GM21390 (cell line): ENCODE measurements around the gene KRTAP10-11.
"Not testable (repeated sequence)": the region's sequence is repeated elsewhere in the genome, so short reads cannot be mapped to it uniquely, and the experiment has no call there.

Source experiments
- ATAC-seq: cut with Tn5 transposase; IDR thresholded peaks from one replicate; pipeline ENCODE4 v1.9.1; 2021; ENCODE audit not compliant: unreplicated experiment

The KRTAP10-11 gene

DNA sequence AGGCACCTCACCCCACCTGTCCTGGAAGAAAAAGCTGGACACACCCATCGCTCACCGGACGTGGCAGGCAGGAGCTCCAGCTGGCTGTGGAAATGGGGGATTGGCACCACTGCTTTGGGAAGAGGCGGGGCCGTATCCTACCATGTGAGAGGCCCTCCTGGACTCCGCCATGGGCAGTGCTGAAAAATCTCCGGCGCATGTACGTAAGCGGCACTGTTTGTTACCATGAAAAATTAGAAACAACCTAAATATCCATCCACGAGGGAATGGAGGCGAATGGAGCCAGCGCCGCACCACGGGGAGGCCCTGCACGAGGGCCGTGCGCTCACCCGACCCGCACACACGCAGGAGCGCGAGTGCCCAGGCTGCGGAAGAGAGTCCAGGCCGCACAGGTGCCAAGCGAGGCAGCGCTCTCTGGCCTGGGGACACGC lies 31.2 kb upstream of the KRTAP10-11 start:
- no peak for ATAC-seq

DNA sequence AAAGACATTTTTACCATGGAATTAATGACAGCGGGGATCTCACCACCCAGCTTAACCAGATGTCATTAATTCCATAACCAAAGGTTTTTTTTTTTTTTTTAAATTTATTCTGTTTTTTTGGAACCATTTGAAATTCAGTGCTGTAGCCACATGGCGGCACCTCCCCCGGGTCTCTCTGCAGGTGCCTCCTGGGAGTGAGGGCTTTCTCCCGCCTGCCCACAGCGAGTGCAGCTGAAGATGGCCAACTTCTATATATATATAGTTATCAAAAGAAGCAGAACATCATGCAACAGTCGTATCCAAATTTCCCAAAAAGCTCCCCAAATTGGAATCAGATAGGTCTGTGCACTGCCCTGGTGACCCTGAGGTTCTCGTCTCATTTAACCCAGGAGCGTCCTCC lies 30.7 kb upstream of the KRTAP10-11 start:
- ATAC-seq = no peak

DNA sequence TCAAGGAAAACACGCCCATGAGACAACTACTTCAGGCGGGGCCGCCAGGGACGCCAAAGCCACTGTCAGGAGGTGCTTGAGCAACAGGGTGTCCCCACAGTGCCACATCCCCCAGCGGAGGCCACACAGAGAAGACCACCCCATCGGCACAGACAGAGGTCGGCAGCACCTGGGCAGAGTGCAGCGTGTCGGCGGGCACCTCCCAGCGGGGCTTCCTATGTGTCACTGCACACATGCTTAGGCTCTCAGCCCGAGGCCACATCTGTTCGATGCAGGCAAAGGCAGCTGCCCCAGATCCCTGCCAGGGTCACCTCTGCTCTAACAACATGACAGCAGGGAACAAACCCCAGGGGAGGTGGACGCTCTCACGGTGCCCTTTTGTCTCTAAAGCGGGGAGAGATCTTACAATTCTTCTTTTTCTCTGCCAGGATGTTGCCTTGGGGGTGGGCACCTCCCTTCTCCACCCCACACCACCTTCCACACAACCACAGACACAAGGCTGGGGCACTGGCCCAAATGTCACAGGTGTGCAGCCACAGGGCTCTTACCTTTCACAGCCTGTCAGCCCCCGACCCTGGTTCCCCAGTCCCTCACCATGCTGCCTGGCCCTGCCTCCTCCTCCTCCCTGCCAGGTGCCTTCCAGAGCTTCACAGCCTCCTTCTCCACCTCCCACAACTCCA lies 30.2 kb upstream of the KRTAP10-11 start:
- no peak for ATAC-seq

DNA sequence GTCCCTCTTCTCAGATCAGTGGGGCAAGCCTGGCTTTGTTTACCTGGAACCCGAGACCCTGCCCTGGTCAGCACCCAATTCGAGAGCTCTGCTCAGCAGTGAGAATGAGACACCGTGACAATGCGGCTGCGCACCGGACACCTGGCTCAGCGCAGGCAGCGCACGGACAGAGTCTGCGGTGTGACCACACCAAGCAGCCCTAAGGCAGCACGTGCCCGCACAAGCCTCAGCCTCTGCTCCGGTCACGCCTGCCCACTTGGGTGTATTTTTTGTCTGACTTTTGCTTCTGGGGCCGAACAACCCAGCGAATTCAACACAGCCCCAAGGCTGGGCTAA lies 29.7 kb upstream of the KRTAP10-11 start:
- ATAC-seq = no peak

DNA sequence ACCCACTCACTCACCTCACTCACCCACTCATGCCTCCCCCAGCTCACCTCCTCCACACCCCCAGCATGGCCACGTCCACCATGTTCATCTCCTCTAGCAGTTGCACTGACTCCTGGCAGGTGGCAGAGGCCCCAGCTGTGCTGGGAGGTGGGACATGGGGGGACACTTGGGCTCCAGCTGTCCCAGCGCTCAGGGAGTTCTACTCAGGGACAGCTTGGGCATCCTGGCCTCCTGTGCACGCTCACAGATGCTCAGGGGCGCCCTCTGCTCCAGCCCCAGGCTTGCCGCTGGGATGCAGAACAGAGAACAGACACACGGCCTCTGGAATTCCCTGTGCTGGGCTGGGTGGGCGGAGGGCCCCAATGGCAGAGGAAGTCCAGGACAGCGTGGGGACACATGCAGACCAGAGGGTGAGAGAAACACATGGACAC lies 29.1 kb upstream of the KRTAP10-11 start:
- ATAC-seq = no peak

DNA sequence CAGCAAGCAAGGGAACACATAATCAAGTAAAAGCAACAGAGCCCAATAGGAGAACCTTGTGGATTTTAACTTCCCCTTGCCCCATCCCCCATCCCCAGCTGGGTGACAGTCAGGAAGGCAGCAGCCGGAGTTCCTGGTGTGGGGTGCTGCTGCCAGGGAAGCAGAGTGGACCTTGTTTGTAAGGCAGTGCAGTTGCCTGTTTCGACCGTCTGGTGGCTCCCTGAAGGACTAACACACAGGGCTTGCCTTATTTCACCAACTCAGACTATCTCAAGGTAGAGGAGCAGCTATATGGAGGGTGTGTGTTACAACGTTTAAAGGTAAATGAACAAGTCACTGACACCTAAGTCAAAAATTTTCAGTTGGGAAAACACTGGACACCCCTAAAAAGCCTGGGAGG lies 27.7 kb upstream of the KRTAP10-11 start:
- ATAC-seq = no peak

DNA sequence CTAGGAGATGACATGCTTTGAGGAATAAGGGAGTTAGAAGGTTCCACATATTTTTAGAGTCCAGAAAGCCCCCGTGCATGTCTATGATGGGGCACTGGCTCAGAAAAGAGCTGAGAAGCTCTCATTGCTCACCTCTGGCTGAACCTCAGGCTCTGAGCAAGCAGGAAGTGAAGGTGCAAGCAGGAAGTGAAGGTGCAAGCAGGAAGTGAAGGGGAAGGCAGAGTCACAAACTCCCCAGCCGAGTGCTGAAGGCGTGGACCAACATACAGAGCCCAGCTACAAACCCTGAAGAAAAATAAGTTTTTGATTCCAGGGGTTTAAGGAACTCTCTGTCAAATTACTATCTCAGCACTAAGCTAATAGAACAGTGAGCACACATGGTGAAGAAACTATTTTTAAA lies 27.3 kb upstream of the KRTAP10-11 start:
- ATAC-seq = no peak

DNA sequence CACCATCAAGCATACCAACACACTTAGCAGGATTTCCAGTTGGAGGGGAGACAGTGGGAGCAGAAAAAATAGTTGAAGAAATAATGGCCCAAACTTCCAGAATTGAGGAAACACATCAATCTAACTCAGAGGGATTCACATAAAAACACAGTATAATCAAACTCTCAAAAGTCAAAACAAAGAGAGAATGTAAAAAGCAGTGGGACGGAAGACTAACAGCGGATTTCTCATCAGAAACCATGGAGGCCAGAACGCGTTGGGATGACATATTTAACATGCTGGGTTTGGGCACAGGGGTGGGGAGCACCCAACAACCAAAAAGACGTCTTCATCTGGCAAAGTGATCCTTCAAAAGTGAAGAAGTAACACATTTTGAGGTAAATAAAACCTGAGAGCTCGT lies 26.3 kb upstream of the KRTAP10-11 start:
- ATAC-seq = no peak

DNA sequence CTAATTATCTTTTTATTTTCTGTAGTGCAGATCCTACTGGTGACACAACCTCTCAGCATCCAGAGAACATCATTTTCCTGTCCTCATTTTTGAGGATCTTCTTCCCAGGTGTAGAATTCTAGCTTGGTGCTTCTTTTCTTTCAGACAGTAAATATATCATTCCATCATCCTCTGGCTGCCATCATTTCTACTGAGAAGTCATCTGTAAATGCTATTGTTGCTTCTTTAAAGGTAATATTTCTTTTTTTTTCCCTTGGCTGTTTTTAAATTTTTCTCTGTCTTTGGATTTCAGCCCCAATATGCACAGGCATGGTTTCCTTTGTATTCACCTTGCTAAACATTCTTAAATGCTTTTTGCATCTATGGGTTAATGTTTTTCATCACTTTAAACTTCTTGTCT lies 22.6 kb upstream of the KRTAP10-11 start:
- no peak for ATAC-seq

DNA sequence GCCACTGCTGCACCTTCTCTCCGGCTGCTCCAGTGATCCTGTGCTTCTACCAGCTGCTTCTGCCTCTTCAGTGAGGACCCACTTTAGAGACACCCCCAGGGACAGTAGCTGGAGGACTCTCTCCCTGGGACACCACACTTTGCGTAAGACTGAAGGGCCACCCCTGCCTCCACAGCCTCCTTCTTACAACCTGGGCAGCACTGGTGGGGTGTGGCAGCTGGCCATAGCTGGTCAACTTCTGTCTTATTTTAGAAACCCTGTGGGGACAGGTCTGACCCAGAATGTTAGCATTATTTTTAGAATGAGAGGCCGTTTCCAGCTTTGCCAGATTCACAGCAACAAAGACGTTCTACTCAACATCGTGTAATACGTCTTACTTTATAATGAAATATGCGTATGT lies 20.5 kb upstream of the KRTAP10-11 start:
- no peak for ATAC-seq

DNA sequence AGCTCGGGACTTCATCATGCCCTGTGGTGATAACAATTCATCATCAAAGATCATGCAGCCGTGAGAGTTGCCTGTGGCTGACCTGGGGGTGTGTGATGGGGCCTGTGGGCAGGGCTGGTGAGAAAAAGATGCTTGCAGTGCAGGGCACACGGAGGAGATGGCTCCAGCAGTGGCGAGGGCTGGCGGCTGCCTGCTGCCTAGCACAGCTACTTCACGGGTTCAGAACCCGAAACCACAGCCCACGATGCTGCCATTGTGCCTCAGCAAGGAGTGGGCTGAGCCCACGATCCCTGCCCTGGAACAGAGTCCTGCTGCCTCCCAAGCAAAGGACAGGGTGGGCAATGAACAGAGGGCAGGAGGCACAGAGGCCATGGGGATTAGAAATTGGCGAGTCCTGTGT lies 20.0 kb upstream of the KRTAP10-11 start:
- ATAC-seq = no peak

DNA sequence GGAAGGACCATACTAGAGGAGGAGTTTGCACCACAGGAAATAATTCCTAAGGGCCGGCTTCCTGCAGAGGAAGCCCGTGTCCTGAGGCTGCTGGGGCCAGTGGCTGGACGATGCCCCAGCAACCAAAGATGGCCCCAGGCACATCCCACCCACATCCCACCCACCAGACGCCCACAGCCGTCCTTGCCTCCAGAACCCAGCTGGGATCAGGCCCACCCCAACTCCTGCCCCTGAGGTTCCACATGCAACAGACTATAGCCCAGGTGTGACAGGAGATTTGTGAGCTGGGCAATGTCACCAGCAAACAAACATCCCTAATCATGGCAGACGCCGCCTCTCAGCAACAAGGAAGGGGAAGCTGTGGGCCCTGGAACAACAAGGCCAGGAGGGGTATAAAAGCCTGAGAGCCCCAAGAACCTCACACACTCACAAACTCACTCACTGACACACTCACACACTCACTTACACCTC lies 19.5 kb upstream of the KRTAP10-11 start, which contains the start of gene KRTAP10-9:
TSS of gene KRTAP10-9 (plus strand) at position 421 of the 471 bp plus-strand sequence. CDS start 79 bp downstream, outside the sequence.
- no peak for ATAC-seq

DNA sequence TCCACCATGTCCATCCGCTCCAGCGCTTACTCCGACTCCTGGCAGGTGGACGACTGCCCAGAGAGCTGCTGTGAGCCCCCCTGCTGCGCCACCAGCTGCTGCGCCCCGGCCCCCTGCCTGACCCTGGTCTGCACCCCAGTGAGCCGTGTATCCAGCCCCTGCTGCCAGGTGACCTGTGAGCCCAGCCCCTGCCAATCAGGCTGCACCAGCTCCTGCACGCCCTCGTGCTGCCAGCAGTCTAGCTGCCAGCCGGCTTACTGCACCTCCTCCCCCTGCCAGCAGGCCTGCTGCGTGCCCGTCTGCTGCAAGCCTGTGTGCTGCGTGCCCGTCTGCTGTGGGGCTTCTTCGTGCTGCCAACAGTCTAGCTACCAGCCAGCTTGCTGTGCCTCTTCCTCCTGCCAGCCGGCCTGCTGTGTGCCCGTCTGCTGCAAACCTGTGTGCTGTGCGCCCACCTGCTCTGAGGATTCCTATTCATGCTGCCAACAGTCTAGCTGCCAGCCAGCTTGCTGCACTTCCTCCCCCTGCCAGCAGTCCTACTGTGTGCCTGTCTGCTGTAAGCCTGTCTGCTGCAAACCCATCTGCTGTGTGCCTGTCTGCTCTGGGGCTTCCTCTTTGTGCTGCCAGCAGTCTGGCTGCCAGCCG lies 18.9 kb upstream of the KRTAP10-11 start:
- ATAC-seq = not testable (repeated sequence)

DNA sequence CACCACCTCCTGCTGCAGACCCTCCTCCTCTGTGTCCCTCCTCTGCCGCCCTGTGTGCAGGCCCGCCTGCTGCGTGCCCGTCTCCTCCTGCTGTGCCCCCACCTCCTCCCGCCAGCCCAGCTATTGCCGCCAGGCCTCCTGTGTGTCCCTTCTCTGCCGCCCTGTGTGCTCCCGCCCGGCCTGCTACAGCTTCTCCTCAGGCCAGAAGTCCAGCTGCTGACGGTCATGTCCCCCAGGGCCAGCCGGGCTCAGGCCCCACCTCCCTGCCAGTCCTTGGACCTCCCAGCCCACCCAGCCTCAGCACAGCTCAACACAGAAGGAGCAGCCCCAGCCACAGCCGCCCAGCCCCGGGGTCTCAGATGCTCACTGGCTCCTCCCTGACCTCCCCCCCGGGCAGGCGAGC lies 18.4 kb upstream of the KRTAP10-11 start:
- ATAC-seq = not testable (repeated sequence)

DNA sequence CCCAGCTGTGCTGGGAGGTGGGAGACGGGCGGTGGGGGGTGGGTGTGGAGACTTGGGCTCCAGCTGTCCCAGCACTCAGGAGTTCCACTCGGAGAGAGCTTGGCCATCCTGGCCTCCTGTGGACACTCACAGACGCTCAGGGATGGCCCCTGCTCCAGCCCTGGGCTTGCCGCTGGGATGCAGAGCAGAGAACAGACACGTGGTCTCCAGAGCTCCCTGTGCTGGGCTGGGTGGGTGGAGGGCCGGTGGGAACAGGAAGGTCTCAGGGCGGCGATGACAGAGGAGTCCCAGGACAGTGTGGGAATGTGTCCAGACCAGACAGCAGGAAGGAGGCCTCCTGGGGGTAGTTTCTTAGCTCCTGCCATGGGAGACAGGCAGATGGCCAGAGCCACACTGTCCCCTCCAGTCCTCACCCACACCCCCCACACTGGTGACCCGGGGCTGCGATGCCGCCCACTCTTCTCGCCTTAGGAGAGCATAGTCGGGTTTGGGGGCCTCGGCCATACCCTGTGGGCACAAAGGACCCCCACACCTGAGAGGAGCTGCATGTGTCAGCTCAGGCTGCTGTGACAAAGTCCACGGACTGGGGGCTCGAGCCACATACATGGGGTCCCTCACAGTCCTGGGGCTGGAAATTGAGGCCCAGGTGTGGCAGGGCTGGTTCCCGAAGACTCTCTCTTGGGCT lies 17.4 kb upstream of the KRTAP10-11 start:
- ATAC-seq = no peak

DNA sequence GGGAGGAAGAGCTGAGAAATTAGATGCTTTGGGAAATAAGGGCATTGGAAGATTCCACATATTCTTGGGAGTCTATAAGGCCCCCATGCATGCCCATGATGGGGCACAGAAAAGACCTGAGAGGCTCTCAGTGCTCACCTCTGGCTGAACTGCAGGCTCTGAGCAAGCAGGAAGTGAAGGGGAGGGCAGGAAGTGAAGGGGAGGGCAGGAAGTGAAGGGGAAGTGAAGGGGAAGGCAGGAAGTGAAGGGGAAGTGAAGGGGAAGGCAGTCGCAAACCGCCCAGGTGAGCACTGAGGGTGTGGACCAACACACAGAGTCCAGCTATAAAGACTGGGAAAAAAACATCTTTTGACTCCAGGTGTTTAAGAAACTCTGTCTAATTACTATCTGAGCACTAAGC lies 15.8 kb upstream of the KRTAP10-11 start:
- no peak for ATAC-seq

DNA sequence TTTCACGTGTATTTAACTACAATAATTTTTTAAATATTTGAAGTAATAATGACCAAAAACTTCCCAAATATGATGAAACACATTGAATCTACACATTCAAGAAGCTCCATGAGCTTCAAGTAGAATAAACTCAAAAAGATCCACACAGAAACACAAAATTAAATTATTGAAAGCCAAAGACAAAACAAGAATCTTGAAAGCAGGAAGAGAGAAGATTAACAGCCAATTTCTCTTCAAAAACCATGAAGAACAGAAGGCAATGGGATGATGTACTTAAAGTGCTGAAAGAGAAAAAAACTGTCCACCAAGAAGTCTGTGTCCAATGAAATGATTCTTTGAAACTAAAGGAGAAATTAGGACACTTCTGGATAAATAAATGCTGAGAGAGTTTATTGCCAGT lies 14.1 kb upstream of the KRTAP10-11 start:
- no peak for ATAC-seq

DNA sequence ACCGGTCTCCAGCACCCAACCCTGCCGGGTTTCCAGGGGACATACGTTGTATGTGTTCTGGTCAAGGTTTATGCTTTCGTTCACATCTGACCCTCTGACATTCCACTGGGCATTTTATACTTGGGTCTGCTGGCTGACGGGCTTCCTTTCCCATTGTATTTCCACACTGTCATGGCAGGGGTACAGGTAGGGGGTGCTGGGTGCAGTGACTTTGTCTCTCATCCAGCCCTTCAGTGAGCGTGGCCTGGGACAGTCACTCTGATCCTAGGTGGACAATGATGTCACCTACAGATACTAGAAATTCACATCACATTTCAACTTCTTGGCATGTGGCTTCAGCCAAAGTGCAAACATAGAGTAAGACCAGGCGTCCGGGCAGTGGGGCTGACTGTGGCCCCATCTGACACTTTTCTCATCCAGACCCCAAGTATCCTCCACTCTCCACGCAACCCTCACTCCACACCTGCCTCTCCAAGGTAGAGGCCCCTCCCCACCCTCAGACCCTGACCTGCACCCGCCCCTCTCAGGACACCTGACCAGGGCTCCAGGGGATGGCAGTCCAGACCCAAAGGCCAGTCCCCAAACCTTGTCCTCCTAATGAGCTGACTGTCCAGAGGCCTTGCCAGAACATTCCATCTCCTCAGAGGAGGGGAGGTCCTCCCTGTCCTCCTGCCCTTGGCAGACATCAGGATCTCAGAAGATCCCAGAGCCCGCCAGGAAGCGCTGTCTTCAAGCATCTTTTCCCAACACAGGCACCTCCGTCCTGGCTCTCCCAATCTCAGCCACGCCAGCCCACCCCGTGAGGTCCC lies 9.8 kb upstream of the KRTAP10-11 start:
- no peak for ATAC-seq

DNA sequence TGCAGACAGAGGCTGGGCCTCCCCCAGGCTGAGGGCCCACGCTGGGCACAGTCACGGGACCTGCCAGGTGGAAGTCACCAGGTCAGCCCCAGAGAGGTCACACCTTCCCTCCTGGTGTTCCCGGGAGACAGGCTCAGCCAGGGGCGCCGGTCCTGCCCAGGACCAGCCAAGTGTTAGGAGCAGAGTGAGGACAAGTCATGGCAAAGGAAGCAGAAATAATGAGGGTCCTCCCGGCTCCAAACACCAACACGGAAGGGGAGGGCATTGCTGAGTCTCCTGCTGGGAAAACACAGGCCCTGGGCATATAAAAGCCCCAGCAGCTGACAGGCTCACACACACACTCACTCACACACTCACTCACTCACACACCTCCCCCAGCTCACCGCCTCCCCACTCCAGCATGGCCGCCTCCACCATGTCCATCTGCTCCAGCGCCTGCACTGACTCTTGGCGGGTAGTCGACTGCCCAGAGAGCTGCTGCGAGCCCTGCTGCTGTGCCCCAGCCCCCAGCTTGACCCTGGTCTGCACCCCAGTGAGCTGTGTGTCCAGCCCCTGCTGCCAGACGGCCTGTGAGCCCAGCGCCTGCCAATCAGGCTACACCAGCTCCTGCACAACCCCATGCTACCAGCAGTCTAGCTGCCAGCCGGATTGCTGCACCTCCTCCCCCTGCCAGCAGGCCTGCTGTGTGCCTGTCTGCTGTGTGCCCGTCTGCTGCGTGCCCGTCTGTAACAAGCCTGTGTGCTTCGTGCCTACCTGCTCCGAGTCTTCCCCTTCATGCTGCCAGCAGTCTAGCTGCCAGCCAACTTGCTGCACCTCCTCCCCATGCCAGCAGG lies 9.0 kb upstream of the KRTAP10-11 start, which contains the start of gene KRTAP10-10:
TSS of gene KRTAP10-10 (plus strand) at position 339 of the 833 bp plus-strand sequence. CDS start at position 401, 62 bp downstream.
- no peak for ATAC-seq

DNA sequence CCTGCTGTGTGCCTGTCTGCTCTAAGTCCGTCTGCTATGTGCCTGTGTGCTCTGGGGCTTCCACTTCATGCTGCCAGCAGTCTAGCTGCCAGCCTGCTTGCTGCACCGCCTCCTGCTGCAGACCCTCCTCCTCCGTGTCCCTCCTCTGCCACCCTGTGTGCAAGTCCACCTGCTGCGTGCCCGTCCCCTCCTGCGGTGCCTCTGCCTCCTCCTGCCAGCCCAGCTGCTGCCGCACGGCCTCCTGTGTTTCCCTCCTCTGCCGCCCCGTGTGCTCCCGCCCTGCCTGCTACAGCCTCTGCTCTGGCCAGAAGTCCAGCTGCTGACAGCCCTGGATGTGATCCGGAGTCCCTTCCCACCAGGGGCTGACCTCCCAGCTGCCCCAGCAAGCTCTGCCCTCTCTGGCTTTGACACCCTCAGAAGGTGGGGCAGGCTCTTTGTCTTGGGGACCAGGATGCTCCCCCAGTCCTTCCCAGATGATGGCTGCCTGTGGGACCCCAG lies 8.3 kb upstream of the KRTAP10-11 start:
- not testable (repeated sequence) for ATAC-seq
